Activated CD8-positive, alpha-beta memory T cell treated with anti-CD3 and anti-CD28 coated beads, Interleukin-2, amount 50 U/mL, for 48 hours (primary cell): Measurements from ENCODE around the gene BRCC3.

Experiments
- DNase-seq: peaks from one replicate; pipeline ENCODE4 v3.0.0-alpha.2; 2020

BRCC3 gene

GRCh38 chrX:155070975-155071693 lies at the start of gene BRCC3, which contains the start of the genes CMC4 and MTCP1:
Gene BRCC3, plus strand, starts transcription at chrX:155071508. Its CDS starts 20 bp downstream, at chrX:155071528.
Gene CMC4, minus strand, starts transcription at chrX:155071136. Its CDS starts 7,113 bp downstream, at chrX:155064023.
Gene MTCP1, minus strand, starts transcription at chrX:155071136. Its CDS starts 5,126 bp downstream, at chrX:155066010.
- DNase-seq: peak; percentile 86

- no peak for DNase-seq
Measured at GRCh38 chrX:155022585-155022984, 48.7 kb upstream of the BRCC3 start, which contains the start of gene F8. Gene F8, minus strand, starts transcription at chrX:155022723. Its CDS starts 171 bp downstream, at chrX:155022552.

- no peak for DNase-seq
Measured at GRCh38 chrX:155023907-155024833, 47.1 kb upstream of the BRCC3 start.

GRCh38 chrX:155026420-155026726 lies 44.9 kb upstream of the BRCC3 start:
- DNase-seq: no peak

GRCh38 chrX:155026727-155027508 lies 44.4 kb upstream of the BRCC3 start, which contains the start of gene FUNDC2:
Gene FUNDC2, plus strand, starts transcription at chrX:155026844. Its CDS starts 95 bp downstream, at chrX:155026939.
- peak; percentile 91 for DNase-seq

- no peak for DNase-seq
Measured at GRCh38 chrX:155027509-155028066, 43.7 kb upstream of the BRCC3 start.

- no peak for DNase-seq
Measured at GRCh38 chrX:155028129-155028528, 43.2 kb upstream of the BRCC3 start.

- no peak for DNase-seq
Measured at GRCh38 chrX:155028877-155029291, 42.4 kb upstream of the BRCC3 start.

- no peak for DNase-seq
Measured at GRCh38 chrX:155031657-155032056, 39.7 kb upstream of the BRCC3 start.

- no peak for DNase-seq
Measured at GRCh38 chrX:155035688-155036087, 35.6 kb upstream of the BRCC3 start.

- no peak for DNase-seq
Measured at GRCh38 chrX:155046129-155046810, 25.0 kb upstream of the BRCC3 start.

- no peak for DNase-seq
Measured at GRCh38 chrX:155046811-155047528, 24.3 kb upstream of the BRCC3 start.

- DNase-seq: peak; percentile 57
Measured at GRCh38 chrX:155048977-155049619, 22.2 kb upstream of the BRCC3 start.

GRCh38 chrX:155052738-155053498 lies 18.4 kb upstream of the BRCC3 start:
- DNase-seq: no peak

- DNase-seq: no peak
Measured at GRCh38 chrX:155053656-155054055, 17.7 kb upstream of the BRCC3 start.

GRCh38 chrX:155054255-155054654 lies 17.1 kb upstream of the BRCC3 start:
- DNase-seq: no peak

- DNase-seq: no peak
Measured at GRCh38 chrX:155055494-155055893, 15.8 kb upstream of the BRCC3 start.

- DNase-seq: no peak
Measured at GRCh38 chrX:155056471-155056870, 14.8 kb upstream of the BRCC3 start.

- DNase-seq: peak; percentile 68
Measured at GRCh38 chrX:155056877-155057792, 14.2 kb upstream of the BRCC3 start.
